H1 (cell line): ENCODE results near the gene COLQ. TPM values are rescaled to one million over a fixed set of nuclear protein-coding genes. Genes with fewer than 3 reads are reported as not detected.
A peak's percentile ranks its signal among the peaks of the same experiment; 100 is the strongest.

Source experiments
- CTCF ChIA-PET: fragments of 300-600 bp; sonication (Branson Sonifier 250); formaldehyde crosslinking; loops from one replicate; lab custom pipeline; 2021; ENCODE audit not compliant: partially characterized antibody; lab: Charles Lee
- POLR2A ChIA-PET: fragments of 300-600 bp; sonication (Branson Sonifier 250); formaldehyde crosslinking; loops from one replicate; lab custom pipeline; 2021; ENCODE audit warnings: inconsistent platforms; ENCODE audit not compliant: partially characterized antibody; lab: Charles Lee
- DNase-seq, 2 experiments: peaks; one replicate each; pipeline versions ENCODE4 v3.0.0 to v3.0.0-alpha.2; 2010 to 2022; ENCODE audit warnings: low spot score in 2 of 2, low read depth in 1 of 2, mixed read lengths in 1 of 2
- FAIRE-seq: peaks from 2 replicates; lab custom pipeline; 2011; peaks lifted over from hg19 to GRCh38; lab: Jason Lieb, UNC
- H2AFZ ChIP-seq: 2 replicates; pipeline ENCODE4 v1.8.1; 2012; ENCODE audit warnings: low read length, inconsistent platforms
- H2AK5ac ChIP-seq: 2 replicates; pipeline ENCODE4 v1.6.1; 2013; ENCODE audit warnings: low read depth, low read length
- H2BK120ac ChIP-seq: replicated peaks from 2 replicates; pipeline ENCODE3; 2013; ENCODE audit warnings: low read depth, low read length, inconsistent platforms
- H2BK12ac ChIP-seq: 2 replicates; pipeline ENCODE4 v1.6.1; 2013; ENCODE audit warnings: low read depth, low read length
- H2BK15ac ChIP-seq: 2 replicates; pipeline ENCODE4 v1.6.1; 2013; ENCODE audit warnings: low read length
- H2BK20ac ChIP-seq: 2 replicates; pipeline ENCODE4 v1.6.1; 2013; ENCODE audit warnings: low read length
- H2BK5ac ChIP-seq: 2 replicates; pipeline ENCODE4 v1.6.1; 2013; ENCODE audit warnings: low read depth, low read length
- H3K14ac ChIP-seq: 2 replicates; pipeline ENCODE4 v1.6.1; 2013; ENCODE audit warnings: inconsistent platforms; ENCODE audit not compliant: insufficient read length
- H3K18ac ChIP-seq: 2 replicates; pipeline ENCODE4 v1.6.1; 2013; ENCODE audit warnings: low read length; ENCODE audit errors: extremely low read depth
- H3K23ac ChIP-seq: 2 replicates; pipeline ENCODE4 v1.6.1; 2013; ENCODE audit warnings: inconsistent platforms; ENCODE audit not compliant: insufficient read length
- H3K23me2 ChIP-seq: 2 replicates; pipeline ENCODE4 v1.6.1; 2013; ENCODE audit warnings: low read depth, low read length
- H3K27ac ChIP-seq: 2 replicates; pipeline ENCODE4 v1.6.1; 2011; ENCODE audit warnings: low read depth, low read length, inconsistent platforms
- H3K27me3 ChIP-seq, 4 experiments: replicated peaks in 1 of 4; 1 replicate in 1 of 4; 2 replicates in 3 of 4; pipeline versions ENCODE4 v1.6.1 to v1.8.1; 2011 to 2013; ENCODE audit warnings: low read length in 3 of 4, mild to moderate bottlenecking in 3 of 4, inconsistent platforms in 2 of 4, mixed read lengths in 2 of 4, moderate library complexity in 1 of 4; ENCODE audit not compliant: control insufficient read depth in 3 of 4, insufficient read depth in 3 of 4; ENCODE audit errors: extremely low read depth in 1 of 4
- H3K36me3 ChIP-seq, 4 experiments: 2 replicates each; pipeline versions ENCODE4 v1.6.1 to v1.8.1; 2011 to 2013; ENCODE audit warnings: mild to moderate bottlenecking in 4 of 4, low read length in 3 of 4, moderate library complexity in 2 of 4, control low read depth in 1 of 4, inconsistent platforms in 1 of 4; ENCODE audit not compliant: insufficient read depth in 4 of 4, control insufficient read depth in 2 of 4
- H3K4ac ChIP-seq: replicated peaks from 2 replicates; pipeline ENCODE3; 2013; ENCODE audit warnings: low read length, low read depth, mixed read lengths, inconsistent platforms; ENCODE audit not compliant: insufficient read length
- H3K4me1 ChIP-seq, 4 experiments: replicated peaks in 1 of 4; 1 replicate in 1 of 4; 2 replicates in 3 of 4; pipeline versions ENCODE4 v1.6.1 to v1.8.1; 2011 to 2013; ENCODE audit warnings: low read length in 3 of 4, inconsistent platforms in 2 of 4, mixed read lengths in 1 of 4; ENCODE audit not compliant: insufficient read depth in 4 of 4, control insufficient read depth in 3 of 4
- H3K4me2 ChIP-seq, 2 experiments: 2 replicates each; pipeline versions ENCODE4 v1.6.1 to v1.8.1; 2011 to 2013; ENCODE audit warnings: low read depth in 2 of 2, low read length in 2 of 2, control low read depth in 1 of 2, inconsistent platforms in 1 of 2, mild to moderate bottlenecking in 1 of 2; ENCODE audit not compliant: insufficient read depth in 1 of 2
- H3K4me3 ChIP-seq, 4 experiments: fragments of 200-600, 300-600 bp in 1 of 4; sonication (generic), shearing (Covaris generic), sonication (Bioruptor Twin) in 1 of 4; 2 replicates each; pipeline versions ENCODE4 v1.5.1 to v1.8.1; 2011 to 2016; ENCODE audit warnings: low read length in 4 of 4, low read depth in 3 of 4, control low read depth in 2 of 4, inconsistent platforms in 2 of 4, mild to moderate bottlenecking in 2 of 4, mixed read lengths in 1 of 4, moderate library complexity in 1 of 4; ENCODE audit not compliant: insufficient read depth in 2 of 4; ENCODE audit errors: extremely low read depth in 1 of 4
- H3K56ac ChIP-seq: replicated peaks from 2 replicates; pipeline ENCODE3; 2013; ENCODE audit warnings: low read depth, mild to moderate bottlenecking, mixed read lengths, low read length, inconsistent platforms; ENCODE audit not compliant: insufficient read length
- H3K79me1 ChIP-seq: 2 replicates; pipeline ENCODE4 v1.6.1; 2013; ENCODE audit warnings: low read depth, low read length, control low read depth
- H3K79me2 ChIP-seq, 2 experiments: 2 replicates each; pipeline versions ENCODE4 v1.6.1 to v1.8.1; 2012 to 2013; ENCODE audit warnings: low read length in 2 of 2, mild to moderate bottlenecking in 2 of 2, inconsistent platforms in 1 of 2; ENCODE audit not compliant: insufficient read depth in 2 of 2, control insufficient read depth in 1 of 2
- H3K9ac ChIP-seq, 4 experiments: replicated peaks in 1 of 4; 1 replicate in 1 of 4; 2 replicates in 3 of 4; pipeline versions ENCODE4 v1.6.1 to v1.8.1; 2011 to 2013; ENCODE audit warnings: low read depth in 3 of 4, low read length in 3 of 4, control low read depth in 2 of 4, mild to moderate bottlenecking in 2 of 4, moderate library complexity in 2 of 4, inconsistent platforms in 1 of 4; ENCODE audit errors: extremely low read depth in 1 of 4
- H3K9me3 ChIP-seq, 2 experiments: 2 replicates each; pipeline versions ENCODE4 v1.6.1 to v1.8.1; 2012 to 2013; ENCODE audit warnings: mild to moderate bottlenecking in 2 of 2, moderate library complexity in 2 of 2, control low read depth in 1 of 2, inconsistent platforms in 1 of 2, low read depth in 1 of 2, low read length in 1 of 2, mixed read lengths in 1 of 2; ENCODE audit not compliant: insufficient read depth in 2 of 2
- H4K20me1 ChIP-seq, 2 experiments: replicated peaks in 1 of 2; 2 replicates each; pipeline versions ENCODE3 to v1.8.1; 2011 to 2013; ENCODE audit warnings: inconsistent platforms in 2 of 2, low read length in 2 of 2, mild to moderate bottlenecking in 1 of 2; ENCODE audit not compliant: insufficient read depth in 2 of 2, control insufficient read depth in 1 of 2
- H4K5ac ChIP-seq: 2 replicates; pipeline ENCODE4 v1.6.1; 2013; ENCODE audit warnings: low read length, low read depth, mixed read lengths, inconsistent platforms; ENCODE audit not compliant: insufficient read length
- H4K8ac ChIP-seq: 2 replicates; pipeline ENCODE4 v1.8.0; 2013; ENCODE audit warnings: mild to moderate bottlenecking, moderate library complexity, low read length, inconsistent platforms; ENCODE audit not compliant: insufficient read depth; ENCODE audit errors: extremely low read depth
- H4K91ac ChIP-seq: replicated peaks from 2 replicates; pipeline ENCODE3; 2013; ENCODE audit warnings: low read length, mixed read lengths, inconsistent platforms; ENCODE audit not compliant: insufficient read length
- BCL11A ChIP-seq, 2 experiments: IDR thresholded peaks; one replicate each; pipeline ENCODE4 v1.6.1; 2011; ENCODE audit warnings: low read depth in 2 of 2, low read length in 2 of 2, mild to moderate bottlenecking in 2 of 2
- CBX5 ChIP-seq: fragments of 300-800, 300-1000 bp; sonication (generic); IDR thresholded peaks from 2 replicates; pipeline ENCODE4 v1.7.1; 2016; ENCODE audit warnings: antibody characterized with exemption, low read length, low read depth
- EGR1 ChIP-seq: IDR thresholded peaks from 2 replicates; pipeline ENCODE4 v1.6.1; 2011; ENCODE audit warnings: low read depth, low read length, borderline replicate concordance
- EZH2 ChIP-seq: fragments of 200-600 bp; sonication (generic); IDR thresholded peaks from 2 replicates; pipeline ENCODE4 v1.7.1; 2012; ENCODE audit warnings: low read depth, mild to moderate bottlenecking, moderate library complexity, low read length, inconsistent platforms; ENCODE audit not compliant: severe bottlenecking
- HDAC2 ChIP-seq, 2 experiments: fragments of 300-600 bp in 1 of 2; sonication (generic) in 1 of 2; IDR thresholded peaks; 2 replicates each; pipeline ENCODE4 v1.6.1; 2011 to 2012; ENCODE audit warnings: low read depth in 2 of 2, low read length in 2 of 2, mild to moderate bottlenecking in 2 of 2, moderate library complexity in 2 of 2, borderline replicate concordance in 1 of 2, inconsistent platforms in 1 of 2
- MAFK ChIP-seq: IDR thresholded peaks from 2 replicates; pipeline ENCODE4 v1.6.1; 2012; ENCODE audit warnings: low read depth, mild to moderate bottlenecking, improper control_type of control experiment, low read length
- NRF1 ChIP-seq: IDR thresholded peaks from 2 replicates; pipeline ENCODE4 v1.6.1; 2011; ENCODE audit warnings: mild to moderate bottlenecking, low read depth, low read length, improper control_type of control experiment
- RFX5 ChIP-seq: IDR thresholded peaks from 2 replicates; pipeline ENCODE4 v1.6.1; 2011; ENCODE audit warnings: low read depth, low read length, improper control_type of control experiment, borderline replicate concordance
- SAP30 ChIP-seq: fragments of 300-600 bp; sonication (generic); IDR thresholded peaks from 2 replicates; pipeline ENCODE4 v1.7.1; 2012; ENCODE audit warnings: low read length, moderate library complexity, mild to moderate bottlenecking, inconsistent platforms; ENCODE audit not compliant: insufficient read depth, insufficient replicate concordance
- SIRT6 ChIP-seq: IDR thresholded peaks from one replicate; pipeline ENCODE4 v1.7.1; 2012; ENCODE audit warnings: low read length, inconsistent platforms
- SRF ChIP-seq: IDR thresholded peaks from 2 replicates; pipeline ENCODE4 v1.6.1; 2011; ENCODE audit warnings: mild to moderate bottlenecking, low read depth, low read length, moderate library complexity
- SUZ12 ChIP-seq: fragments of 200-600 bp; sonication (generic); IDR thresholded peaks from 2 replicates; pipeline ENCODE4 v1.6.1; 2012; ENCODE audit warnings: mild to moderate bottlenecking, inconsistent platforms, low read length, moderate library complexity, mixed read lengths
- TCF12 ChIP-seq: IDR thresholded peaks from 2 replicates; pipeline ENCODE4 v1.6.1; 2011; ENCODE audit warnings: low read depth, mild to moderate bottlenecking, low read length
- ZNF274 ChIP-seq: IDR thresholded peaks from 2 replicates; pipeline ENCODE4 v1.7.0; 2012; ENCODE audit warnings: low read length, borderline replicate concordance; ENCODE audit errors: extremely low read depth
- WGBS, 2 experiments: shearing (Covaris generic) in 1 of 2; methylation state at CpG; one replicate each; pipeline versions ENCODE4 v1.1.6 to v1.1.7; 2013 to 2015; ENCODE audit warnings: low lambda C conversion rate in 2 of 2, mixed read lengths in 2 of 2, inconsistent platforms in 1 of 2, low coverage in 1 of 2, missing lambda C conversion rate in 1 of 2; ENCODE audit not compliant: insufficient replicate concordance in 2 of 2, insufficient coverage in 1 of 2, insufficient read length in 1 of 2; ENCODE audit errors: extremely low coverage in 1 of 2, missing lambda C conversion rate in 1 of 2; 5-methylcytosine and 5-hydroxymethylcytosine counted together
- polyA plus RNA-seq, 7 experiments: library from polyadenylated mRNA; depleted of rRNA in 3 of 7; stranded (reverse) in 5 of 7; unstranded in 2 of 7; fragments of >200 nt in 5 of 7; fragments of 200-250 nt in 2 of 7; gene quantifications; 1 replicate in 5 of 7; 2 replicates in 1 of 7; 4 replicates in 1 of 7; pipeline versions ENCODE4 v1.2.1 to v1.2.3, GENCODE V29; 2011 to 2013; ENCODE audit warnings: missing spikeins in 2 of 7, mixed read lengths in 2 of 7
- total RNA-seq: library from RNA; stranded (reverse); fragmentation: NEBNext Ultra II Directional; extraction: Animal tissue kit (Norgen Biotek cat#: 25700); gene quantifications from 2 replicates; pipeline ENCODE4 v1.2.1, GENCODE V29; 2021

The COLQ gene
- total and polyA plus RNA-seq, 2 of the 8 experiments (the other 6 are each of a cell fraction or from before 2014, with no cell fraction given) = 1.5 to 1.9 TPM

- Histone ChIP-seq H3K27me3 (no peaks in the 10 kb centered on the region), H2BK5ac (no peak overlapping the region), H3K23ac (no peak overlapping the region), H2BK20ac (no peak overlapping the region), H3K79me1 (no peaks in the 10 kb centered on the region; the same call in 1 of the 2 replicates), H2BK120ac (no peak overlapping the region), H3K4me1 (0 out of 7 replicates have a peak, but pooled peaks cover 0 to 2% (median 0%) of the 10 kb centered on the region in 4 experiments), H3K23me2 (no peaks in the 10 kb centered on the region), H2AK5ac (no peak overlapping the region), H4K8ac (peak overlapping the region; percentile 57; the same call in 1 of the 2 replicates), H3K4ac (no peak overlapping the region), H3K79me2 (no peaks in the 10 kb centered on the region), H3K9ac (no peak overlapping the region), H4K5ac (no peak overlapping the region), H4K91ac (no peak overlapping the region), H2AFZ (no peak overlapping the region), H2BK15ac (no peak overlapping the region), H3K36me3 (no peaks in the 10 kb centered on the region), H3K9me3 (no peaks in the 10 kb centered on the region), H2BK12ac (no peak overlapping the region), H3K18ac (no peak overlapping the region), H4K20me1 (no peaks in the 10 kb centered on the region), H3K56ac (no peak overlapping the region), H3K4me3 (no peak overlapping the region), H3K4me2 (no peak overlapping the region), H3K27ac (no peak overlapping the region), H3K14ac (no peak overlapping the region)
- FAIRE-seq = no peak
- ChIA-PET CTCF (interaction anchor here (0.6 to 3.5 kb wide), 4 partner anchors 11 to 385 kb away, joined by 3 to 10 read pairs (median 4); no protein-coding TSS in a partner anchor), POLR2A (no interaction called here)
- no peak for DNase-seq
- 91% methylated on average over 9 of the region's 10 CpGs; no CpG with 5 or more reads in 1 of the 2 experiments for WGBS, 2 experiments
- no peak for TF ChIP-seq EZH2
- TF ChIP-seq HDAC2 (IDR thresholded peaks at IDR 0.05; ENCODE audit: borderline replicate concordance in 1 of 2, low read depth in 2 of 2, low read length in 2 of 2) = no peak
- TF ChIP-seq EGR1 = no peak
- no peak for TF ChIP-seq SUZ12
- no peak for TF ChIP-seq BCL11A (IDR thresholded peaks at IDR 0.05; ENCODE audit: low read depth in 2 of 2, low read length in 2 of 2)
- no peak for TF ChIP-seq CBX5
- no peak for TF ChIP-seq TCF12
- TF ChIP-seq NRF1 = no peak
- no peak for TF ChIP-seq RFX5
- no peak for TF ChIP-seq SRF
- TF ChIP-seq SAP30 = no peak
- no peak for TF ChIP-seq MAFK
- no peak for TF ChIP-seq SIRT6
- no peak for TF ChIP-seq ZNF274
These were observed 9.3 kb downstream of the COLQ start for GRCh38 chr3:15512166-15512565.
